Keratinocyte (primary cell): Measurements from ENCODE around the gene LRRC70. TPM values are rescaled to one million over a fixed set of nuclear protein-coding genes. Genes with fewer than 3 reads are reported as not detected.

Source experiments
- DNase-seq: peaks from one replicate; pipeline ENCODE4 v3.0.0-alpha.2; 2011; ENCODE audit warnings: low read depth, missing footprints, low spot score
- FAIRE-seq: peaks from 2 replicates; lab custom pipeline; 2011; peaks lifted over from hg19 to GRCh38; lab: Jason Lieb, UNC
- H2AFZ ChIP-seq: 2 replicates; pipeline ENCODE4 v1.6.0; 2012; ENCODE audit warnings: low read length, control low read depth, inconsistent platforms; ENCODE audit not compliant: control insufficient read depth
- H3K27ac ChIP-seq: 2 replicates; pipeline ENCODE4 v1.5.1; 2011; ENCODE audit warnings: low read length; ENCODE audit not compliant: control insufficient read depth, insufficient read depth
- H3K27me3 ChIP-seq: 3 replicates; pipeline ENCODE4 v1.6.0; 2011; ENCODE audit warnings: low read length; ENCODE audit not compliant: control insufficient read depth, insufficient read depth; ENCODE audit errors: extremely low read depth
- H3K36me3 ChIP-seq, 2 experiments: 2 replicates in 1 of 2; 3 replicates in 1 of 2; pipeline ENCODE4 v1.5.1; 2011; ENCODE audit warnings: low read length in 2 of 2, mild to moderate bottlenecking in 1 of 2; ENCODE audit not compliant: control insufficient read depth in 2 of 2, insufficient read depth in 2 of 2; ENCODE audit errors: extremely low read depth in 1 of 2
- H3K4me1 ChIP-seq: 3 replicates; pipeline ENCODE4 v1.5.1; 2011; ENCODE audit warnings: low read length; ENCODE audit not compliant: control insufficient read depth, insufficient read depth; ENCODE audit errors: extremely low read depth
- H3K4me2 ChIP-seq: 3 replicates; pipeline ENCODE4 v1.6.0; 2011; ENCODE audit warnings: low read depth, low read length; ENCODE audit not compliant: control insufficient read depth, insufficient read depth; ENCODE audit errors: extremely low read depth
- H3K4me3 ChIP-seq, 3 experiments: fragments of 200-600 bp in 1 of 3; sonication (generic) in 1 of 3; 2 replicates in 2 of 3; 3 replicates in 1 of 3; pipeline ENCODE4 v1.5.1; 2011 to 2016; ENCODE audit warnings: low read length in 3 of 3, mild to moderate bottlenecking in 3 of 3, control low read depth in 2 of 3, inconsistent platforms in 1 of 3, low read depth in 1 of 3, mixed read lengths in 1 of 3, mixed run types in 1 of 3, moderate library complexity in 1 of 3; ENCODE audit not compliant: control insufficient read depth in 2 of 3, insufficient read depth in 2 of 3; ENCODE audit errors: extremely low read depth in 1 of 3
- H3K79me2 ChIP-seq: 2 replicates; pipeline ENCODE4 v1.6.0; 2012; ENCODE audit warnings: low read length; ENCODE audit not compliant: control insufficient read depth, insufficient read depth
- H3K9ac ChIP-seq: 3 replicates; pipeline ENCODE4 v1.6.0; 2011; ENCODE audit warnings: low read length; ENCODE audit not compliant: control insufficient read depth, insufficient read depth; ENCODE audit errors: extremely low read depth
- H3K9me1 ChIP-seq: 3 replicates; pipeline ENCODE4 v1.6.0; 2011; ENCODE audit warnings: low read length; ENCODE audit not compliant: control insufficient read depth, insufficient read depth; ENCODE audit errors: extremely low read depth
- H3K9me3 ChIP-seq: 2 replicates; pipeline ENCODE4 v1.5.1; 2012; ENCODE audit warnings: low read depth, low read length; ENCODE audit not compliant: control insufficient read depth
- H4K20me1 ChIP-seq: 3 replicates; pipeline ENCODE4 v1.6.0; 2011; ENCODE audit warnings: low read length; ENCODE audit not compliant: control insufficient read depth, insufficient read depth; ENCODE audit errors: extremely low read depth
- CTCF ChIP-seq, 3 experiments: IDR thresholded peaks in 1 of 3; conservative IDR thresholded peaks in 1 of 3; optimal IDR thresholded peaks in 1 of 3; 2 replicates in 2 of 3; 3 replicates in 1 of 3; pipeline versions ENCODE3 to v1.5.1; 2011; ENCODE audit warnings: low read length in 3 of 3, mild to moderate bottlenecking in 3 of 3, moderate library complexity in 2 of 3, control low read depth in 1 of 3, inconsistent platforms in 1 of 3; ENCODE audit not compliant: insufficient read depth in 2 of 3; ENCODE audit errors: extremely low read depth in 1 of 3
- EZH2 ChIP-seq: IDR thresholded peaks from one replicate; pipeline ENCODE4 v1.6.1; 2012; ENCODE audit warnings: inconsistent platforms, mild to moderate bottlenecking, low read length, moderate library complexity
- dilution Hi-C: fragments of 300-500 bp; cut with MboI; formaldehyde crosslinking; loops from one replicate; pipeline ENCODE4 v1.7.0; 2020; ENCODE audit warnings: low sequenced_read_pairs; ENCODE audit not compliant: extremely low pct_ligation_motif_present
- polyA plus RNA-seq, 5 experiments: library from polyadenylated mRNA; depleted of rRNA in 3 of 5; stranded (reverse) in 3 of 5; stranded (forward) in 1 of 5; unstranded in 1 of 5; fragments of >200 nt; gene quantifications; 1 replicate in 1 of 5; 2 replicates in 3 of 5; 3 replicates in 1 of 5; pipeline versions ENCODE4 v1.2.1 to v1.2.3, GENCODE V29; 2011 to 2012; ENCODE audit warnings: missing spikeins in 2 of 5, low read depth in 1 of 5, low replicate concordance in 1 of 5

LRRC70 gene
- polyA plus RNA-seq, 1 donor (not counting 4 experiments of a cell fraction or from before 2014, with no cell fraction given): 0.34 TPM

- FAIRE-seq (no peak), DNase-seq (no peak)
- no peak overlapping the region for H3K9ac ChIP-seq
- H3K36me3 ChIP-seq: no peaks in the 10 kb centered on the region
- no peaks in the 10 kb centered on the region for H3K79me2 ChIP-seq
- dilution Hi-C loops: no loop called here
- no peak overlapping the region for H3K27ac ChIP-seq
- no peak overlapping the region for H2AFZ ChIP-seq
- no peaks in the 10 kb centered on the region for H4K20me1 ChIP-seq
- H3K9me3 ChIP-seq: no peaks in the 10 kb centered on the region
- TF ChIP-seq EZH2: no peak
- no peak for TF ChIP-seq CTCF (optimal IDR thresholded peaks at IDR 0.05 in 1 of 3, IDR thresholded peaks at IDR 0.05 in 1 of 3, conservative IDR thresholded peaks at IDR 0.05 in 1 of 3; ENCODE audit: extremely low read depth in 1 of 3, insufficient read depth in 2 of 3, low read length in 3 of 3)
- H3K4me2 ChIP-seq: no peak overlapping the region
- no peaks in the 10 kb centered on the region for H3K4me1 ChIP-seq
- H3K9me1 ChIP-seq: no peaks in the 10 kb centered on the region
- H3K4me3 ChIP-seq: no peak overlapping the region
- H3K27me3 ChIP-seq: no peaks in the 10 kb centered on the region
Measured at GRCh38 chr5:62576570-62577170, 1.9 kb upstream of the LRRC70 start.

GRCh38 chr5:62577488-62577887 lies 1.1 kb upstream of the LRRC70 start:
- no peaks in the 10 kb centered on the region for H3K27me3 ChIP-seq
- no peak overlapping the region for H2AFZ ChIP-seq
- dilution Hi-C loops: no loop called here
- H3K4me3 ChIP-seq: no peak overlapping the region
- H3K79me2 ChIP-seq: no peaks in the 10 kb centered on the region
- H3K9me3 ChIP-seq: no peaks in the 10 kb centered on the region
- H3K27ac ChIP-seq: no peak overlapping the region
- H3K4me2 ChIP-seq: no peak overlapping the region
- no peak overlapping the region for H3K9ac ChIP-seq
- TF ChIP-seq EZH2 (no peak), CTCF (optimal IDR thresholded peaks at IDR 0.05 in 1 of 3, IDR thresholded peaks at IDR 0.05 in 1 of 3, conservative IDR thresholded peaks at IDR 0.05 in 1 of 3; ENCODE audit: extremely low read depth in 1 of 3, insufficient read depth in 2 of 3, low read length in 3 of 3) (no peak)
- no peaks in the 10 kb centered on the region for H3K4me1 ChIP-seq
- H3K36me3 ChIP-seq: no peaks in the 10 kb centered on the region
- no peaks in the 10 kb centered on the region for H3K9me1 ChIP-seq
- no peaks in the 10 kb centered on the region for H4K20me1 ChIP-seq
- DNase-seq: no peak
- FAIRE-seq: no peak
